Mucosa of stomach (tissue), 1 donor: ENCODE data around the gene FARP2.

Experiments
- H3K27me3 ChIP-seq: one replicate; pipeline ENCODE4 v1.7.0; 2013; ENCODE audit warnings: mild to moderate bottlenecking, low read length; ENCODE audit not compliant: control insufficient read depth, insufficient read depth
- H3K36me3 ChIP-seq: one replicate; pipeline ENCODE4 v1.7.0; 2013; ENCODE audit warnings: low read length; ENCODE audit not compliant: control insufficient read depth, insufficient read depth
- H3K4me1 ChIP-seq: one replicate; pipeline ENCODE4 v1.7.0; 2013; ENCODE audit warnings: mild to moderate bottlenecking, low read length; ENCODE audit not compliant: control insufficient read depth, insufficient read depth
- H3K4me3 ChIP-seq: one replicate; pipeline ENCODE4 v1.7.0; 2013; ENCODE audit warnings: low read length
- H3K9ac ChIP-seq: one replicate; pipeline ENCODE4 v1.7.0; 2013; ENCODE audit warnings: mild to moderate bottlenecking, low read length, moderate library complexity
- H3K9me3 ChIP-seq: one replicate; pipeline ENCODE4 v1.7.0; 2013; ENCODE audit warnings: mild to moderate bottlenecking, low read length, moderate library complexity; ENCODE audit not compliant: control insufficient read depth
- donor health status: Pancreatic carcinoma.

The FARP2 gene

DNA sequence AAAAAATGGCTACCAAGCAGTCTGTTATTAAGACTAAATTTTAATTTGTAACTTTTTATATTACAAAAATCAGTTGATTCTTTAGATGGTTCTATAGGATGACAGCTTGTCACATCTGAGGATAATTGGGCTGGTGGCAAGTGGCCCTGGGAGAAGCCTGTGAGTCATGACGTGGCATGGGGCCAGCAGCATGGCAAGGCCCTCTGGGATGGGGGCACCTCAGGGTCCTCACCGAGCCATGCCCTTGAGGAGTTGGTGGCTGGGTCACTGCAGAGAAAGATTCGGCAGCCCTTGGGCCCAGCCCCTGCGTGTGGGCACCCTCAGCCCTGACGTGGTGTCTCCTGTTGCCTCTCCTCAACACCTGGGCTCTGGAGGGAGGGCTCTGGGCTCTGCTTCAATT lies 102.6 kb downstream of the FARP2 start:
- H3K9ac ChIP-seq, result no peak overlapping the region
- peaks cover 16% of the 10 kb centered on the region for H3K4me1 ChIP-seq
- no peaks in the 10 kb centered on the region for H3K9me3 ChIP-seq
- H3K27me3 ChIP-seq, result no peaks in the 10 kb centered on the region
- H3K4me3 ChIP-seq, result no peak overlapping the region
- H3K36me3 ChIP-seq, result peaks cover 7% of the 10 kb centered on the region

DNA sequence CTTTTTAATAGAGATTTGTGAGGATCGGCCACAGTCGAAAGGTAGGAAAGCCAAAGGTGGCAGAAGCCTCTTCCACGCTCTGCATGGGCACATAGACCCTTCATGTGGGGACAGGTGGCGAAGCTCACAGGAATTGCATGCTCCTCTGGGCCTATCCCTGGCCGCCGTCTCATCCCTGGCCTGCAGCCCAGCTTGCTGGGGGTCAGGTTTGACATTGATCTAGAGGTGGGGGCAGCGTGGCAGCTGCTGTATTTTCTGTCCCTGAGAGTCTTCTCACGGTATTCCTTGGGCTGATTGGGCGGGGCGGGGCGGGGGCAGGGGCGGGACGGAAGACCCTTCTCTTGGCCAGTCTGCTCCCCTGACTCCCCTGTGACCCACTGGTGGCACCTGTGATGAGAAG lies 103.4 kb downstream of the FARP2 start:
- peaks cover 16% of the 10 kb centered on the region for H3K4me1 ChIP-seq
- no peak overlapping the region for H3K4me3 ChIP-seq
- no peak overlapping the region for H3K9ac ChIP-seq
- H3K36me3 ChIP-seq, result peaks cover 8% of the 10 kb centered on the region
- H3K9me3 ChIP-seq, result no peaks in the 10 kb centered on the region
- no peaks in the 10 kb centered on the region for H3K27me3 ChIP-seq

DNA sequence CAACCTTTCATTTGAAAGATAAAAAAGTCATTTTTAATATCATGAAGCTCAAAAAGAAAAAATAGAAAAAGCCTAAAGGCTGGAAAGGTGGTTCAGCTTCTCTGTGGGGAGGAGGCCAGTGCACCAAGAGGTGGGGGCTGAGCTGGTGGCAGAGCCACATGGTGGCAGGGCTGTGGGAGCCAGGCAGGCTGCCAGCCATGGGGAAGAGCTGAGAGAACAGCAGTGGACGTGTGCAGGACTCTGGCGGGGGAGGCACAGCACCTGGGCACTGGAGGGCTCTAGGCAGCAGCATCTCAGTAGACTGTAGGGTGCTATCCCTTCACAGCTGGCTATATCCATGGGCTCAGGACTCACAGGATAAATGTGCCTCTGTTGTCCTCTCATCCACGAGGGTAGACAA lies 104.5 kb downstream of the FARP2 start:
- Histone ChIP-seq H3K36me3 (peaks cover 8% of the 10 kb centered on the region), H3K27me3 (no peaks in the 10 kb centered on the region), H3K4me3 (no peak overlapping the region), H3K4me1 (peaks cover 16% of the 10 kb centered on the region), H3K9ac (no peak overlapping the region), H3K9me3 (no peaks in the 10 kb centered on the region)

DNA sequence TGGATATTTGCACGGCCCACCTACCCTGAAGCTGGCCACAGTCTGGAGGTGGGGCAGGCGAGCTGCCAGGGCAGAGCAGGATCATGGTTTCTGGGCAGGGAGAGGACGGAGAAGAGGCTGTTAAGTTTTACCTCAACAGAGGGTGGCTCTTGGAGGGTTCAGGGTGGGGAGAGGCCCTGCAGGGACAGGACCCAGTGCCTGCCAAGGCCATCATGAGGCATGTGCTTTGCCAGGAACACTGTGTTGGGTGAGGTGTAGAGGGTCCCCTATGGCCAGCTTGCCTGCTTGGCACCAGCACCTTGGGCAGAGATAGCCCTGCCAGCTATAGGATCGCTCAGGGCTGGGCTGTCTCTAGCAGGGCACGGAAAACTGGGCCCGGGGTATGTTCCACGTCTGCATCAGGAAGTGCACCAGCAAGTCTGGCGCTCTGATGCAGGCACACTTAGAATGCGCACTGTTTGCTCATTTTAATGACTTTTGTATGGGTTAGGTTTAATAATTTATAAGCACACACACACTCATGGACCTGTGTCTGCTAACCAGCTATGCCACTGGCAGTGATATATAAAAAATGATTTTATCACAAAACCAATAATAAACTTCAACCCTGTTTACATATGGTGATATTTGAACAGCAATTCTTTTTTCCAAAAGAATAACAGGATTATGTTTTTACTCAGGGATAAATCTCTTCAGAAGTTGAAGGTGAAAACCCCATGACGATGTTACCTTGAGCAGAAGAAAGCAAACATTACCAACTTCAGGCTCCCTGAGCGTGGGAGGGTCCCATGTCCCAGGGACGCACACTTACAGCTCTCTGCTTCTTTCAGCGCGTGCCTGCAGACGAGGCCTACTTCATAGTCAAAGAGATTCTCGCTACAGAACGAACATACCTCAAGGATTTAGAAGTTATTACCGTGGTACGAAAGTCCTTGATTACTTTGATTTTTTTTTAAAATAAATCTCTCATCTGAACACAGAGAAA lies 105.9 kb downstream of the FARP2 start:
- Histone ChIP-seq H3K9me3 (no peaks in the 10 kb centered on the region), H3K4me3 (no peak overlapping the region), H3K9ac (no peak overlapping the region), H3K4me1 (peaks cover 16% of the 10 kb centered on the region), H3K27me3 (no peaks in the 10 kb centered on the region), H3K36me3 (peaks cover 8% of the 10 kb centered on the region)

DNA sequence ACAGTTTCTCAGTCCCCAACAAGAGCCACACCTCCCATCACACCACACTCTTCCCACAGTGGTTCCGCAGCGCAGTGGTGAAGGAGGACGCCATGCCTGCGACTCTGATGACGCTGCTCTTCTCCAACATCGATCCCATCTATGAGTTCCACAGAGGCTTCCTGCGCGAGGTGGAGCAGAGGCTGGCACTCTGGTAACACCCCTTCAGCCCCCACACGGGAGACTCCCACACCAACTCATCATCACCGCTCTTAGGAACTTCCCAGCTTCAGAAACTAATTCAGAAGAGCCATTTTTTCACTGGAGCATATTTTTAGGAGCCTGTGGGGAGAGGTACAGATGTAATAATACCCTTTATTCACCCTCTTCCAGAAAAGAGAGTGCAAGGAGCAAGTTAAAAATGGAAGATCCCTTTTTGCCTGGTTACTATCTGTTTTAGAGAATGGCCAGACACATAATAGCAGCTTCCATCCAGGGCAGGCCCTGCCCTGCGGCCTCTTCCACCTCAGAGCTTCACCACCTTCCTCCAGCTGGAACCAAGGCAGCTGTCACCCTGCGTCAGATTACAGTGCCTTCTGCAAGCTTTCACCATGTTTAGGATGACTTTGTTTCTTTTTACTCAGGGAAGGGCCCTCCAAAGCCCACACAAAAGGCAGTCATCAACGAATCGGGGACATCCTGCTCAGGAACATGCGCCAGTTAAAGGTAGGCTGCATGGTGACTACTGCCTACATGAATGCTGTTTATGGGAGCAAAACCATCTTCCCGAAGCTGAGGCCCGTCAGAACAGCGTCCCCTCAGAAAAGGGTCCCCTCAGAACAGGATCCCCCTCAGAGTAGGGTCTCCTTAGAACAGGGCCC lies 107.4 kb downstream of the FARP2 start:
- H3K36me3 ChIP-seq, result peaks cover 8% of the 10 kb centered on the region
- no peaks in the 10 kb centered on the region for H3K9me3 ChIP-seq
- peaks cover 16% of the 10 kb centered on the region for H3K4me1 ChIP-seq
- no peak overlapping the region for H3K4me3 ChIP-seq
- H3K27me3 ChIP-seq, result no peaks in the 10 kb centered on the region
- no peak overlapping the region for H3K9ac ChIP-seq

DNA sequence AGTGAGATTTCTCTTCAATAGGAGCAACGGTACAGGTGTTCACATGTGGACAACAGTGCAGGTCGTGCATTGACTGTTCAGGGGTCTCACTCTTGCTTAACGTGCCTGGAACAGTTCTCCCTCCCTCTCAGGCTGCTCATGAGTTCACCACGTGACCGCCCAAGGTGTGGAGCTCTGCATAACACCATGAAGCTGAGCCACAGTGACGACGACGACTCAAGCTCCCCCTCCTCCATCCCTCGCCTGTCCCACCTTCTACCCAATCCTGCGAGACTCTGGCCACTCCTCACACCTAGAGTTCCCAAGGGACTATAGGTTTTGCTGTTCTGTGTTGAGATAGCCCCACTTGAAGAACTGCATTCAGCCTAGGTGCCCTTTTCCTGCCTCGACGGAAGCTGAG lies 109.5 kb downstream of the FARP2 start:
- H3K4me1 ChIP-seq, result peaks cover 16% of the 10 kb centered on the region
- H3K4me3 ChIP-seq, result no peak overlapping the region
- no peaks in the 10 kb centered on the region for H3K27me3 ChIP-seq
- no peak overlapping the region for H3K9ac ChIP-seq
- no peaks in the 10 kb centered on the region for H3K9me3 ChIP-seq
- peaks cover 8% of the 10 kb centered on the region for H3K36me3 ChIP-seq

DNA sequence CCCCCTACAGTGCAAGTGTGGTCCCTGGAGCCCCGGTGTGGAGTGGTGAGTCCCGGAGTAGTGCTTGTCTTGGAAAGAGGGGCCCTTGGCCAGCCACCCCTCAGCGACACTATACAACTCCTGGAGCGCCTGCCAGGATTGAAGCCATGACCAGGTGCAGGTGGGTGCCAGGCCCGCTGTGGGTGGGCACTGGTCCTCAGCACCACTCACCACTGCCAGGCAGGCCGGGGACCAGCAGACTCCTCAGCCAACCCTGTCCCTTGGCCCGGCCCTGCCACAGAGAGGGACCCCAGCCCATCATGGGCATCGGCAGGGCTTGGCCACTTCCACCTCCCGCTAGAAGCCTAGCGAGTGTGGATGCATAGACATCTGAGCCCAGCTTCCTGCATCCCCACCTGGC lies 110.1 kb downstream of the FARP2 start:
- peaks cover 11% of the 10 kb centered on the region for H3K4me1 ChIP-seq
- peaks cover 8% of the 10 kb centered on the region for H3K36me3 ChIP-seq
- no peak overlapping the region for H3K9ac ChIP-seq
- H3K4me3 ChIP-seq, result no peak overlapping the region
- no peaks in the 10 kb centered on the region for H3K9me3 ChIP-seq
- no peaks in the 10 kb centered on the region for H3K27me3 ChIP-seq

DNA sequence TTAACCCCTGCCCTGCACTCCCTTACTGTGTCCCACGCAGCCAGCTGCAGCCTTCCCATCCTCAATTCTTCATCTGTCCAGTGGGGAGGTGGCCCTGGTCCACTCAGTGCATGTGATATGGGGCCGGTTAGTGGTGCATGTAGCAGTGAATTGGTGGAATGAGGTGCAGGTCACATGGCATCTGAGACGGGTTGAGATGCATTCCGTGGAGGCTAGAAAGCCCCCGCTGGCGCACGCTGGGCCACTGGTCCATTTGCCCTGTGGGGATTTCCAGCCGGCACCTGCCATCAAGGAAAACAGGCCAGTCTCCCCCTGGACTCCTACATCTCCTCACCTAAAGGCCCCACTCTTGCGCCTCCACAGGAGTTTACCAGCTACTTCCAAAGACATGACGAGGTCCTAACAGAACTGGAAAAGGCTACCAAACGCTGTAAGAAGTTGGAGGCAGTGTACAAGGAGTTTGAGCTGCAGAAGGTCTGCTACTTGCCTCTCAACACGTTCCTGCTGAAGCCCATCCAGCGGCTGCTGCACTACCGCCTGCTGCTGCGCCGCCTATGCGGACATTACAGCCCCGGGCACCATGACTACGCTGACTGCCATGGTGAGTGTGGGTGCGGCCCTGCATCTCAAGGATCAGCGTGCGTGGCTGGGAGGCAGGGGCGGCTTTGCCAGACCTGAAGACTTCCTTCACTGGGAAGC lies 111.8 kb downstream of the FARP2 start:
- Histone ChIP-seq H3K4me3 (no peak overlapping the region), H3K9me3 (no peaks in the 10 kb centered on the region), H3K4me1 (no peaks in the 10 kb centered on the region), H3K9ac (no peak overlapping the region), H3K27me3 (no peaks in the 10 kb centered on the region), H3K36me3 (peaks cover 8% of the 10 kb centered on the region)

DNA sequence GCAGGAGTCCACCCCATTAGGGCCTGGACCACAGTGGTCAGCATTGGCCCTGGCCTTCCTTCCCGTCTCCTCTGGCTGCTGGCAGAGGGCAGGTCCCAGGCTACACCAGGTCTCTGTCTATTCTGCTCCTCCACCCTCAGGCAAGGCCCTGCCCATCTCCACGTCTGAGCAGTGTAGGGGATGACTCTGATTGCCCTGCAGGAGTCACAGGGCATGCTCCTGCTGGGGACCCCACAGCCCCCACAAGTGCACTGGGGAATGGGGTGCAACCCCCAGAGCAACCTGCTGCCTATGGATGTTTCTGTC lies 112.3 kb downstream of the FARP2 start:
- Histone ChIP-seq H3K4me3 (no peak overlapping the region), H3K4me1 (no peaks in the 10 kb centered on the region), H3K9me3 (no peaks in the 10 kb centered on the region), H3K27me3 (no peaks in the 10 kb centered on the region), H3K36me3 (peaks cover 3% of the 10 kb centered on the region), H3K9ac (no peak overlapping the region)

DNA sequence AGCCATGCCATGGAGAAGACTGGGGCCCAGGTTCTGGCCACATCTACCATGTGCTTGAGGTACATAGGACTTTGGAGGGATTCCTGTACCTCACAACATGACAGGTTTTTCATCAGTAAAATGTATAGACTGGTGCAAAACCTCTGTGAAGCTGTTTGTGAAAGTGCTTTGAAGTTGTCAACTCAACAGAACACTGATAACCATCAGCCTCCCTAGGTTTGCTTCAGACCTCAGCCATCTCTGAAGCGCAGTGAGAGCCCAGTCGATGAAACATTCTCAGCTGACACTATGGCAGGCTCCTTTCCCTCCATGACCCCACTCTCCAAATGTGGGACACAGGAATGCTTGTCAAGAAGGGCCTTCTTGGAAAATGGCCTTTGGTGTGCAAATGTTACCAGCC lies 113.7 kb downstream of the FARP2 start:
- Histone ChIP-seq H3K4me3 (no peak overlapping the region), H3K36me3 (no peaks in the 10 kb centered on the region), H3K9ac (no peak overlapping the region), H3K4me1 (no peaks in the 10 kb centered on the region), H3K9me3 (no peaks in the 10 kb centered on the region), H3K27me3 (no peaks in the 10 kb centered on the region)

DNA sequence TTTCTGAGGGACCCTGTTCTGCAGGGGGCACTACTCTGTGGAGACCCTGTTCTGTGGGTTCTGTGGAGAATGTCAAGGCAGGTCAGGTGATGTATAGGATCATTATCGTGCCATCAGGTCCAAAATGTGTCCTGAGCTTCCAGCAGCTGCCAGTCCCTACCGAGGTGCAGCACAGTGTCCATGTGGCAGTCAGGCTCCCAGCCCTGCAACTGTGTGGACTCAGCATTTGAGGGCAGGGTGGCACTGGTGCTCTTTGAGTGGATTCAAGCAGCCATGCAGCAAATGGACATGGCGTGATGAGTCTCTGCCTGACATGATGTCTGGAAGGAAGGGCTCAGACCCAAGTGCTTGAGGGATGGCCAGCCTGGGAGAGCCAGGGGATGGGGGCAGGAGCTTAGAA lies 117.3 kb downstream of the FARP2 start:
- Histone ChIP-seq H3K9me3 (no peaks in the 10 kb centered on the region), H3K27me3 (no peaks in the 10 kb centered on the region), H3K36me3 (no peaks in the 10 kb centered on the region)

DNA sequence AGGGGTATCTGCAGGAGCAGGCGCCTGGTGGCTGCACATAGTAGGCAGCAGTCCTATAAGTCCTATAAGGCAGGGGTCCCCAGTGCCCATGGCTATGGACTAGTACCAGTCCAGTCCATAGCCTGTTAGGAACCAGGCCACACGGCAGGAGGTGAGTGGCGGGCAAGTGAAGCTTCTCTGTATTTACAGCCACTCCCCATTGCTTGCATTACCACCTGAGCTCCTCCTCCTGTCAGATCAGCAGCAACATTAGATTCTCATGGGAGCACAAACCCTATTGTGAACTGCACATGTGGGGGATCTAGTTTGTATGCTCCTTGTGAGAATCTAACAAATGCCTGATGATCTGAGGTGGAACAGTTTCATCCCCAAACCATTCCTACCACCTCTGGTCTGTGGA lies 119.2 kb downstream of the FARP2 start:
- H3K9me3 ChIP-seq, result no peaks in the 10 kb centered on the region
- peaks cover 5% of the 10 kb centered on the region for H3K4me1 ChIP-seq
- no peak overlapping the region for H3K9ac ChIP-seq
- H3K4me3 ChIP-seq, result no peak overlapping the region
- H3K27me3 ChIP-seq, result no peaks in the 10 kb centered on the region
- H3K36me3 ChIP-seq, result no peaks in the 10 kb centered on the region

More for the DNA sequence above, 117.3 kb downstream of the FARP2 start:
- Histone ChIP-seq H3K4me1 (peaks cover 5% of the 10 kb centered on the region), H3K9ac (no peak overlapping the region), H3K4me3 (no peak overlapping the region)
